HG03095 (cell line): ENCODE measurements around the gene RASL10A.

Experiments
- ATAC-seq: cut with Tn5 transposase; IDR thresholded peaks from one replicate; pipeline ENCODE4 v1.9.1; 2021; ENCODE audit warnings: moderate library complexity; ENCODE audit not compliant: unreplicated experiment

RASL10A gene

DNA sequence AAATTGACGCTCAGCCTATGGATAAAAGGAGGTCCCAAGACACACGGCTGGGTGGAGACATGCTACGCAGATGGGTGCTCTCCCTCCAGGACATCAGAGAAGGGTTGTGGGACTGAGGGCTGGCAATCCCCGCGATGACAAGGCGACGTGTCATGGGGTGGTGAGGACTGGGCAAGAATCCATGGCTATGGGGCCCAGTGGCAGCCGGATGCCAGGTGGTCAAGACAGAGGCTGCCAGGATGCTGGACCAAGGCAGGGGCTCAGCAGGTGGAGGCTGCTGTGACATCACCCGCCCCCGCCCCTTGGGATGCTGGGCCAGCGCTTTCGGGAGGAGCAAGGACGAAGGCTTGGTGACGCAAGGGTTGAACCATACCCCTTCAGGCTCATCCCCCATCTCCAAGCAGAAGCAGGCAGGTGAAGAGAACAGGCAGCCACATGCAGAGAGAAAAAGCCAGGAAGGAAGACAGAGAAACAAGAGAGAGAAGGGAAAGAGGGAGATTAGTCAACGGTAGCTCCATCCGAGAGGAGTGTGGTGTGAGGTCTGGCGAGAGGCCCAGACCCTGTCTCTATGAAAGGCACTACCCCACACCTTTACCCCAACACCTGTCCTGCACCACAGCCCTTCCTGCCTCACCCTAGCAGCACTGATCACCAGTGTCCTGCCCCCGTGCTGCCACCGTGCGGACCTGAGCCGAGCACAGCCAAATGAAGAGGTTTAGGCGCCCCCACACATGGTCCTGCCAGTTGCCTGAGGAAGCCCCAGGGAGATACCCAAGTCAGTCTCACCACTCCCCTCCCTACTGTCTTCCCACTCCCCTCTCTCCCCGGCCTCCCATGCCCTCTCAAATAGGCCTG is 24.1 kb upstream of the RASL10A start:
- no peak for ATAC-seq

DNA sequence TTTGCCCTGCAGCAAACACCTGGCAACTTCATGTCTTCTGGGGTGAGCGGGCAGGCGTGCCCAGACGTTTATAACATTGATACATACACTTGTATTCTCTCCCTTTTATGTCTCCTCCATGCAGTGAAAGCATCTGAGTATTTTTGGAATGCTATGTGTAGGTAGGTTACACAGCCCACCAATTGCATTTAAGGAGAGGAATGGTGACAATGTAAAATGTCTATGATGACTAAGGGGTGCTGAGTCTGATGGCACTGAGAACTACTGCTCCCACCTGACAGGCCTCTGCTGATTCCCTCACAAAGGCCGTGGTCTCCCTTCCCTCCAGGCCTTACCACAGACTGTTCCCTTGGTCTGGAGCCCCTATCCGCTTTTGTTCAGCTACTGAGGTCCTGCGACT is 22.9 kb upstream of the RASL10A start:
- no peak for ATAC-seq

- no peak for ATAC-seq
These were observed 22.3 kb upstream of the RASL10A start for GRCh38 chr22:29337631-29338284.

- ATAC-seq, result no peak
These were observed 21.4 kb upstream of the RASL10A start for GRCh38 chr22:29336751-29337490.

DNA sequence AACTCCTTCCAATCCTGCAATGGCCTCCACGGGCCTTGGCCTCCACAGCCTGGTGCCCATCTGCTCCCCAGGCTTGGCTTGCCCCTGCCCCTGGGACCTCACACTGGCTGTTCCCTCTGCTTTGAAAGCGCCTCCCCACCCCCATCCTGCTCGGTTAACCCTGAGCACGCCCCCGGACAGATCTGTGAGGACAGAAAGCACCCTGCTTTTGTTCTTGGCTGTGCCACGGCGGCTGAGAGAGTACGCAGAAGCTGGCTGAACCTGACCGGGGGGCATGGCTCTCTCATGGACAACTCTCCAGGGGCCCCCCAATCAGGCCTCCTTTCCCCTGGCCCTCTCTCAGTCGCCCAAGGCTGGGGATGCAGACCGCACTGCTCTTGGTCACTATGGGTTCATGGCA is 20.2 kb upstream of the RASL10A start:
- ATAC-seq, result no peak

DNA sequence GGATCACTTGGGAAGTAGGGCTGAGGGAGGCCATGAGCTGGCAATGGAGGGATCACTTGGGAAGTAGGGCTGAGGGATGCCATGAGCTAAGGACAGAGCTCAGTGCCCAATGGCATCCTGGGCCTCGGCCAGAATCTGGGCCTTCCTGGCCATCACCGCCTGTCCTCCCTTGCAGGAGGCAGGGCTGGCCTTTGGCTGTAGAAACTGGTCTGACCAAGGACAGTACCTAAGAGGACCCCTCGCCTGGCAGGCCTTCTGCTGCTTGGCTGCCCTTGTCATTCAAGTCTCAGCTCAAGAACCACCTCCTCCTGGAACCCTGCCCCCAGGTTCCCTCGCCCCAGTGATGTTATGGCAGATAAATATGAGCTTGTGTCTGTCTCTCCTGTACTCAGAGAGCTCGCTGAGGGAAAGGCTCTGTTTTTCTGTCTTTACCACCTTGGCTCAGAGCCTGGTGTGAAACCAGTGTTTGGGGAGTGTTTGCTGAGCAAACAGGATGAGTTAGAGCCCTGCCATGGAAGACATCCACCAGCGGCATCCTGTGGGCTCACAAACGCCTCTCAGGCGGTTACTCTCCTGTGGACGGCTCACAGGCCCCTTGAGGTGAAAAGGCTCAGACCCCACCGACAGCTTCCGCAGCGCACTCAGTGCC is 19.3 kb upstream of the RASL10A start:
- ATAC-seq, result no peak

DNA sequence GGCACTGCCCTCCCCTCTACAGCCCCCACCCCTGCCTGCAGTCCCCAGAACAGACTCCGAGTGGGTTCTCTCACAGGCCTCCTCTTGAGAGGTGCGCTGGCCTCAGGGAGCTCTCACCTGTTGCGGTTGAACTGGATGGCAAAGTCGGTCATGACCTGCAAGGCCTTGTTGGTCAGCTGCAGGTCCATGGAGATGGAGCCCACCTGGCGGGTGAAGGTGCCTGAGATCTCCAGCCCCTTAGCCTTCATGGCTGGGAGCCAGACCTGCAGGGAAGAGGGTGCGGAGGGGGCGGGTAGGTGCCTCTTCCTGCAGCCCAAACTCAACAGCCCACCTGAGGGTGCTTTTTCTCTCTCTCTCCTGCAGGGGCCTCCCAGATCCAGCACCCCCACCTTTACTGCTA is 18.7 kb upstream of the RASL10A start:
- no peak for ATAC-seq

DNA sequence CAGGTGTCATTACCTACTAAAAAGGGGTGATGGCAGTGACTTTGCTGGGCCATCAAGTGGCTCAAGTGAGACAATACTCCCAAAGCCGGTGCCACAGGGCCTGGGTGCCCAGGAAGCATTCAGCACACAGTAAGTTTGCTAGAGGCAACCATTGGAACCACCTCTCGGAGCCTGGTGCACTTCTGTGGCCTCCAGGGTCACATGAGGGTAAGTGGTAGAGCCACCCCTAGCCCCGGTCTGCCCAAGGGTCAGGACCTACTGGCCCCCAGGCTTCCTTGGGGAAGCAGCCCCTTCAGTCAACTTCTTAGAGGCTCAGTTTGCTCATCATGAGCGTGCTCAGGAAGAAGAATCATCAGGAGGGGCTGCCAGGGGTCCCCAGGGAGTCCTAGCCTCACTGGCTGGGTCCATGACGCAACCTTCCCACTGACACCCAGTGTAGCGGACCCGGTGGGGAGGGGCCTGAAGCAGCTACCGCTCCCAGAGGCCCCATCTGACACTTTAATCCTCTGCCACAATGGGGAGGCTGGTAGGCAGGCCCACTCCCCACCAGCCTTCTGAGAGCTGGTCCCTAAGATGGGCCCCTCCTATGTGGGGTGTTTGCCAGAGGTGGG is 17.5 kb upstream of the RASL10A start:
- ATAC-seq, result no peak

DNA sequence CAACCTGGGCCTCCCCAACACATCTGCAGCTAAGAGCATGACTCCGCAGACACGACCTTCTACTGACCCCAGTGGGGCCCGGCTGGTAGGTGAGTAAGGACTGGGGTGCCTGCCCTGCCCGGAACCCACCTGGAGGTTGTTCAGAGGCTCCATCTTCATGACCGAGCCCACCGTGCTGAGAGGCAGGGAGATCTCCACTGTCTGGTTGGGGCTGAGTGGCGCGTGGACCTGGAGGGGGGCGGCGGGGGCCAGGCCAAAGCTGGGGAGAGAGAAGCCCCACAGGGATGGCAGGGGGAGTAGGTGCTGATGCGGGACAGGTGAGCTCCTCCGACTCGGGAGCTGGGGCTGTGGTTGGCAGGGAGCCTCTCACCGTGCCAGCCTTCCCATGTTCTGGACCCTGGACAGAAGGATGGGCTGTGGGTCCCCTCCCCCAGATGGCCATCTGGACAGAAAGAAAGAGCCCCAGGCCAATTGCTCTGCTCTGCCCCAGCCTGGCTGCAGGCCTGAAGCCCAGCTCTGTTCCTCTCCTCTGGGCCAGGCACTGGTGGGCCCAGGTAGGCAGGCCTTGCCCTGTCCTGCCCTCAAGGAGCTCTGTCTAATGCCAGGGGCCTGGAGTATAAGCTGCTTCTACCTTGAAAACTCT is 16.3 kb upstream of the RASL10A start:
- no peak for ATAC-seq

DNA sequence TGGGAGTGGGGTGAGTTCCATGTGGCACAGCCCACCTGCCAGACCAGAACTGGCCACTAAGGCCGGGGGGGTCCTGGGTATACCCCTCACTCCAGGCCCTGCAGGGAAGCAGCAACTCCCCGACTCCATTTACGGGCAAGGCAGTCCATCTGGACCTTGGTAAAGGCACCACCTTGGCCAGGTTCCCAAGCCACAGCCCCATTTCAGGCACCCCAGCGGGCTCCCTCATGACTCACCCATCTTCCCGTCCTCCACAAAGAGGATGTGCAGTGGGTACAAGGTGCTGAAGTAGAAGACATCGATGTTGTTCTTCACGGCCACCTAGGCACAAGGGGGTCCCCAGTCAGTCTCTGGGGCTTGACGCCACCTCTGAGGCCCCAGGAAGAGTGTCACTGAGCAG is 15.7 kb upstream of the RASL10A start:
- ATAC-seq, result no peak

- no peak for ATAC-seq
These were observed 15.3 kb upstream of the RASL10A start for GRCh38 chr22:29330753-29331152.

DNA sequence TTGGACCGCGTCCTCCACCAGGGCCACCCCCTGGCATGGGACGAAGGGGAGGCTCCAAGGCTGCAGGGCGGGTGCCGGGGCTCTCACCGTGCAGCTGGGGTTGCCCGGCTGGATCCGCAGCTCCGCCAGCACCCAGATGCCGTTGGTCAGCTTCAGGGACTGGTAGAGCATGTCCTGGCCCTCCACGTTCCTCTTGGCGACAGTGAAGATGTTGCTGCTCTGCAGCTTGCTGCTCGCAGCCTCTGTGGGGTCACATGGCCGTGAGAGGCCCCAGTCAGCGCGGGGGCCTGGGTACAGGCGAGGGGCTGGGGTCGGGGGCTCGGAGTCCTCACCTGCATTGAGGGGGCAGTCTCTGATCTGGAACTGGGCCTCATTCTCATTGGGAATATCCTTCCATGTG is 14.8 kb upstream of the RASL10A start:
- ATAC-seq, result no peak

- ATAC-seq, result no peak
These were observed 14.1 kb upstream of the RASL10A start for GRCh38 chr22:29329581-29329980.

DNA sequence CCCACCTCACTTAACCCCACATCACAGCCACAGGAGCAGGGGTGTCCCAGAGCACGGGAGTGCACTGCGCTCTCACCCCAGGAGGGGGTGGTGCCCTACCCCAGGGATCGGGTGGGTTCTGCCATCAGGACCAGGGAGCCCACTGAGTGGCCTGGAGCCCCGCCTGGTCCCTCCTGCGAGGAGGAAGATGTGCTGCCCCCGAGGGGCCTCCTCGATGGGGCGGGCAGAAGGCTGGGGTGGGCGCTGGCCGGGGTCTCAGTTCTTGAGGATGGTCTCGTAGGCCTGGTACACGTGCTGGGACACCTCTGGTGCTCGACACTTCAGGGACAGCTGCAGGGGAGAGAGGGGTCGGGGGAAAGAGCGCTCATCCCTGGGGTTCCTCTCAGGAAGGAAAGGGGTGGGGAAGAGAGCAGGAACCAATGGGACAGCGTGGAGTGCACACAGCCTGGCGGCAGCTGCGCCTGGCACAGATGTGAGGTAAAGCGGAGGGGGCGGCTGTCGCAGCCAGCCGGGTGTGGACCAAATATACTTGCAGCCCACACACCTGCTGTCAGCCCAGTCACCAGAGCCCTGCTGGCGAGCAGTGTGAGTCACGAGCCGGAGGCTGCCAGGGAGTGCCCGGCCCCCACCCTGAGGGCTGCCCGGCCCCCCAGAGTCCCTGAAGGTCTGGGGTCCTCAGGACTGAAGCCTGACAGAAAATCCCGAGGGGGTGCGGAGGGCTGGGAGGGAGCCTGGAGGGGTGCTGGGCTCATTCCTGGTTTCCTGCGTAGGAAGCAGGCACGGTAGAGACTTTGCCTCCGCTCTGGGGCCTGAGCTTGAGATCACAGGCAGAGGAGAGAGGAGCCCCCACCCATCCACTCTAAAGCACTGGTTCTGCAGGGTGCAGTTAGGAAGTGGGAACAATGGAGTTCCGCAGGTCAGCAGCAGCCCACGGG is 13.3 kb upstream of the RASL10A start:
- ATAC-seq, result no peak

GRCh38 chr22:29328055-29328454 is 12.6 kb upstream of the RASL10A start:
- no peak for ATAC-seq

GRCh38 chr22:29327089-29327764 is 11.7 kb upstream of the RASL10A start:
- no peak for ATAC-seq

GRCh38 chr22:29326481-29326880 is 11.0 kb upstream of the RASL10A start:
- no peak for ATAC-seq

- no peak for ATAC-seq
These were observed 10.4 kb upstream of the RASL10A start for GRCh38 chr22:29325785-29326315.

DNA sequence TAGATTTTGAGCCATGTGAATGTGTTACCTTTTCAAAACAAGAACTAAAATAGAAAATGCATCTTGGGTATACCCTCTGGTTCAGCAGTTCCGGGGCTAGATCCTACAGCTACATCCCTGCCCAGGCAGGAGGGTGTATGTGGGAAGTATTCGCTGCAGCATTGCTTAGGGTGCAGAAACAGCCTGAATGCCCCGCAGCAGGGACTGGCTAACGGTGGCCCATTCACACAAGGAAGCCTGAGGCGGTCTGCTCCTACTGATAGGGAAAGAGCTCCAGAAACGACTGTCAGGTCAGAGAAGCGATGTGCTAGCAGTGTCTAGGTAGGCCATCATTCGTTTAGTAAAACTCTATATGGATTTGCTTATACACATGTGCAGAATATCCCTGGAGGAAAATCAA is 9.9 kb upstream of the RASL10A start:
- no peak for ATAC-seq
